Activated CD8-positive, alpha-beta T cell treated with anti-CD3 and anti-CD28 coated beads for 36 hours (primary cell): Measurements from ENCODE around the gene CFAP97. TPM values are rescaled to one million over a fixed set of nuclear protein-coding genes. Genes with fewer than 3 reads are reported as not detected.

Source experiments
- ATAC-seq: fragments of 200-7000 bp; cut with Tn5 transposase; one replicate; pipeline ENCODE4 v1.10.0; 2021; ENCODE audit warnings: mild to moderate bottlenecking, moderate library complexity
- CTCF ChIA-PET: fragments of 350-600 bp; sonication (Branson Sonifier 250); formaldehyde crosslinking; loops from one replicate; lab custom pipeline; 2021; ENCODE audit warnings: antibody characterized with exemption; lab: Charles Lee
- POLR2A ChIA-PET: fragments of 350-600 bp; sonication (Branson Sonifier 250); formaldehyde crosslinking; loops from one replicate; lab custom pipeline; 2021; ENCODE audit warnings: antibody characterized with exemption; lab: Charles Lee
- DNase-seq: peaks from one replicate; pipeline ENCODE4 v3.0.0-alpha.2; 2020
- H3K27ac Mint-ChIP-seq: one replicate; pipeline ENCODE4 v1.8.0; 2021; ENCODE audit warnings: mild to moderate bottlenecking, mixed read lengths
- H3K27me3 Mint-ChIP-seq: one replicate; pipeline ENCODE4 v1.8.0; 2021; ENCODE audit warnings: mixed read lengths
- H3K36me3 Mint-ChIP-seq: one replicate; pipeline ENCODE4 v1.8.0; 2021; ENCODE audit warnings: low read depth, mixed read lengths
- H3K4me1 Mint-ChIP-seq: one replicate; pipeline ENCODE4 v1.8.0; 2021; ENCODE audit warnings: low read depth, mixed read lengths
- H3K4me3 Mint-ChIP-seq: one replicate; pipeline ENCODE4 v1.8.0; 2021; ENCODE audit warnings: mild to moderate bottlenecking, moderate library complexity, mixed read lengths
- H3K9me3 Mint-ChIP-seq: one replicate; pipeline ENCODE4 v1.8.0; 2021; ENCODE audit warnings: mixed read lengths
- CTCF ChIP-seq: fragments of 200-600 bp; IDR thresholded peaks from one replicate; pipeline ENCODE4 v1.8.0; 2022; ENCODE audit warnings: antibody characterized with exemption, mild to moderate bottlenecking
- intact Hi-C: fragments of 100-400 bp; cut with micrococcal nuclease; formaldehyde crosslinking; loops from one replicate; pipeline ENCODE4 v1.10.0; 2022
- total RNA-seq, 2 experiments: library from RNA; stranded (reverse); gene quantifications; one replicate each; pipeline ENCODE4 v1.2.3, GENCODE V29; 2021

Gene CFAP97
- total RNA-seq, 2 experiments from 2014 or later: 48.5 to 50.3 TPM

- Mint-ChIP-seq H3K9me3 (no peaks in the 10 kb centered on the region), H3K36me3 (peaks cover 29% of the 10 kb centered on the region), H3K27me3 (no peaks in the 10 kb centered on the region), H3K27ac (no peak overlapping the region), H3K4me1 (peaks cover 29% of the 10 kb centered on the region), H3K4me3 (no peak overlapping the region)
- no peak for TF ChIP-seq CTCF
- ATAC-seq: no peak
- ChIA-PET CTCF (interaction anchor here (10.2 kb wide), 1 partner anchor 12 kb away, joined by 81 read pairs; no protein-coding TSS in a partner anchor), POLR2A (interaction anchor here (0.6 kb wide), 1 partner anchor 213 kb away, joined by 3 read pairs; no protein-coding TSS in a partner anchor)
- intact Hi-C loops: no loop called here
- no peak for DNase-seq
Observed at GRCh38 chr4:185196437-185196836, 7.4 kb downstream of the CFAP97 start.

GRCh38 chr4:185194924-185195888 is 8.6 kb downstream of the CFAP97 start:
- intact Hi-C loops: no loop called here
- no peak for TF ChIP-seq CTCF

GRCh38 chr4:185192059-185192458 is 11.7 kb downstream of the CFAP97 start:
- intact Hi-C loops: no loop called here
- H3K36me3 Mint-ChIP-seq: peaks cover 32% of the 10 kb centered on the region

More at GRCh38 chr4:185194924-185195888, 8.6 kb downstream of the CFAP97 start:
- peaks cover 28% of the 10 kb centered on the region for H3K36me3 Mint-ChIP-seq
- peaks cover 31% of the 10 kb centered on the region for H3K4me1 Mint-ChIP-seq
- H3K9me3 Mint-ChIP-seq: no peaks in the 10 kb centered on the region
- DNase-seq (no peak), ATAC-seq (no peak)
- POLR2A ChIA-PET: no interaction called here
- no peak overlapping the region for H3K4me3 Mint-ChIP-seq
- H3K27me3 Mint-ChIP-seq: no peaks in the 10 kb centered on the region
- no peak overlapping the region for H3K27ac Mint-ChIP-seq
- CTCF ChIA-PET: interaction anchor here (10.2 kb wide), 1 partner anchor 10 kb away, joined by 81 read pairs; no protein-coding TSS in a partner anchor

GRCh38 chr4:185190306-185190856 is 13.4 kb downstream of the CFAP97 start:
- no peak for DNase-seq
- H3K4me1 Mint-ChIP-seq: peaks cover 38% of the 10 kb centered on the region
- CTCF ChIA-PET: interaction anchor here (0.6 kb wide), 1 partner anchor 94 kb away, joined by 3 read pairs; no protein-coding TSS in a partner anchor
- no peak for TF ChIP-seq CTCF
- H3K27me3 Mint-ChIP-seq: no peaks in the 10 kb centered on the region
- peaks cover 32% of the 10 kb centered on the region for H3K36me3 Mint-ChIP-seq
- no peak for ATAC-seq
- H3K9me3 Mint-ChIP-seq: no peaks in the 10 kb centered on the region
- H3K27ac Mint-ChIP-seq: no peak overlapping the region
- H3K4me3 Mint-ChIP-seq: no peak overlapping the region
- intact Hi-C loops: loop anchor here (2.0 kb wide), 1 partner anchor 42 kb away; no protein-coding TSS in a partner anchor
- POLR2A ChIA-PET: no interaction called here

More at GRCh38 chr4:185192059-185192458, 11.7 kb downstream of the CFAP97 start:
- TF ChIP-seq CTCF: no peak
- DNase-seq: no peak
- H3K4me3 Mint-ChIP-seq: no peak overlapping the region
- no peak overlapping the region for H3K27ac Mint-ChIP-seq
- ChIA-PET POLR2A (no interaction called here), CTCF (no interaction called here)
- ATAC-seq: no peak
- peaks cover 39% of the 10 kb centered on the region for H3K4me1 Mint-ChIP-seq
- no peaks in the 10 kb centered on the region for H3K27me3 Mint-ChIP-seq
- no peaks in the 10 kb centered on the region for H3K9me3 Mint-ChIP-seq
